ENCODE data around the gene ATP2B2.

GRCh38 chr3:10457560-10457959 lies 47.8 kb downstream of the ATP2B2 start:
- TF ChIP-seq ARNTL (CRISPR knock-in tag; IDR thresholded peaks at IDR 0.05; ENCODE audit: borderline replicate concordance, low read depth): no peak
- no peak for TF ChIP-seq PPARA (CRISPR knock-in tag; IDR thresholded peaks at IDR 0.05; ENCODE audit: borderline replicate concordance)
- no peak for TF ChIP-seq TSHZ2 (CRISPR knock-in tag; IDR thresholded peaks at IDR 0.05)
- no peak for TF ChIP-seq TCF4 (CRISPR knock-in tag; IDR thresholded peaks at IDR 0.05; ENCODE audit: borderline replicate concordance)
- TF ChIP-seq, protein P1, sequence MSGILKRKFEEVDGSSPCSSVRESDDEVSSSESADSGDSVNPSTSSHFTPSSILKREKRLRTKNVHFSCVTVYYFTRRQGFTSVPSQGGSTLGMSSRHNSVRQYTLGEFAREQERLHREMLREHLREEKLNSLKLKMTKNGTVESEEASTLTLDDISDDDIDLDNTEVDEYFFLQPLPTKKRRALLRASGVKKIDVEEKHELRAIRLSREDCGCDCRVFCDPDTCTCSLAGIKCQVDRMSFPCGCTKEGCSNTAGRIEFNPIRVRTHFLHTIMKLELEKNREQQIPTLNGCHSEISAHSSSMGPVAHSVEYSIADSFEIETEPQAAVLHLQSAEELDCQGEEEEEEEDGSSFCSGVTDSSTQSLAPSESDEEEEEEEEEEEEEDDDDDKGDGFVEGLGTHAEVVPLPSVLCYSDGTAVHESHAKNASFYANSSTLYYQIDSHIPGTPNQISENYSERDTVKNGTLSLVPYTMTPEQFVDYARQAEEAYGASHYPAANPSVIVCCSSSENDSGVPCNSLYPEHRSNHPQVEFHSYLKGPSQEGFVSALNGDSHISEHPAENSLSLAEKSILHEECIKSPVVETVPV (CRISPR knock-in tag; IDR thresholded peaks at IDR 0.05): no peak

All from SK-N-SH treated with all-trans-retinoic acid at 6 μM for 48 hours (cell line).